HEK293T (cell line): Measurements from ENCODE around the gene CALCOCO2.

ENCODE experiments used
- ARNT ChIP-seq: fragments of 450-650 bp; IDR thresholded peaks from 2 replicates; pipeline ENCODE4 v1.6.1; 2017; ENCODE audit warnings: mild to moderate bottlenecking
- BHLHE40 ChIP-seq: fragments of 450-650 bp; IDR thresholded peaks from 2 replicates; pipeline ENCODE4 v1.6.1; 2016; ENCODE audit warnings: mild to moderate bottlenecking, moderate library complexity, borderline replicate concordance
- ELF4 ChIP-seq: fragments of 450-650 bp; IDR thresholded peaks from 2 replicates; pipeline ENCODE4 v1.6.1; 2017; ENCODE audit warnings: antibody characterized with exemption
- FOXA1 ChIP-seq: fragments of 450-650 bp; IDR thresholded peaks from 2 replicates; pipeline ENCODE4 v1.6.1; 2016; ENCODE audit warnings: mild to moderate bottlenecking
- FOXK2 ChIP-seq: fragments of 450-650 bp; IDR thresholded peaks from 2 replicates; pipeline ENCODE4 v1.6.1; 2016; ENCODE audit warnings: mild to moderate bottlenecking
- FOXM1 ChIP-seq: fragments of 450-650 bp; IDR thresholded peaks from 2 replicates; pipeline ENCODE4 v1.6.1; 2017; ENCODE audit warnings: mild to moderate bottlenecking, borderline replicate concordance
- HDGF ChIP-seq: fragments of 450-650 bp; IDR thresholded peaks from 2 replicates; pipeline ENCODE4 v1.6.1; 2017; ENCODE audit warnings: antibody characterized with exemption, borderline replicate concordance
- L3MBTL2 ChIP-seq: fragments of 450-650 bp; conservative IDR thresholded peaks from 2 replicates; pipeline ENCODE4 v1.6.1; 2016; ENCODE audit warnings: mild to moderate bottlenecking
- NFRKB ChIP-seq: fragments of 450-650 bp; IDR thresholded peaks from 2 replicates; pipeline ENCODE4 v1.6.1; 2016; ENCODE audit warnings: mild to moderate bottlenecking, moderate library complexity
- PKNOX1 ChIP-seq: fragments of 450-650 bp; IDR thresholded peaks from 2 replicates; pipeline ENCODE4 v1.6.1; 2016
- SP1 ChIP-seq: fragments of 450-650 bp; IDR thresholded peaks from 2 replicates; pipeline ENCODE4 v1.6.1; 2017
- SUZ12 ChIP-seq: fragments of 450-650 bp; IDR thresholded peaks from 2 replicates; pipeline ENCODE4 v1.6.1; 2016; ENCODE audit warnings: mild to moderate bottlenecking
- TARDBP ChIP-seq: fragments of 450-650 bp; IDR thresholded peaks from 2 replicates; pipeline ENCODE4 v1.6.1; 2016
- ZNF384 ChIP-seq: fragments of 450-650 bp; IDR thresholded peaks from 2 replicates; pipeline ENCODE4 v1.6.1; 2016

- TF ChIP-seq FOXK2: no peak
- TF ChIP-seq SP1: no peak
- TF ChIP-seq FOXM1: no peak
- no peak for TF ChIP-seq BHLHE40
- TF ChIP-seq PKNOX1: no peak
- no peak for TF ChIP-seq L3MBTL2
- no peak for TF ChIP-seq HDGF
- no peak for TF ChIP-seq TARDBP
- no peak for TF ChIP-seq ARNT
- no peak for TF ChIP-seq SUZ12
- TF ChIP-seq FOXA1: no peak
- no peak for TF ChIP-seq ELF4
- TF ChIP-seq ZNF384: no peak
- no peak for TF ChIP-seq NFRKB
These were observed 51.4 kb downstream of the CALCOCO2 start for GRCh38 chr17:48882272-48882671.
